ENCODE data around the gene CDKN2C. TPM values are rescaled to one million over a fixed set of nuclear protein-coding genes. Genes with fewer than 3 reads are reported as not detected.
"Not testable (repeated sequence)": the region's sequence is repeated elsewhere in the genome, so short reads cannot be mapped to it uniquely, and the experiment has no call there.

CDKN2C gene
- polyA plus RNA-seq, 1 donor from 2014 or later, result 0.25 TPM

DNA sequence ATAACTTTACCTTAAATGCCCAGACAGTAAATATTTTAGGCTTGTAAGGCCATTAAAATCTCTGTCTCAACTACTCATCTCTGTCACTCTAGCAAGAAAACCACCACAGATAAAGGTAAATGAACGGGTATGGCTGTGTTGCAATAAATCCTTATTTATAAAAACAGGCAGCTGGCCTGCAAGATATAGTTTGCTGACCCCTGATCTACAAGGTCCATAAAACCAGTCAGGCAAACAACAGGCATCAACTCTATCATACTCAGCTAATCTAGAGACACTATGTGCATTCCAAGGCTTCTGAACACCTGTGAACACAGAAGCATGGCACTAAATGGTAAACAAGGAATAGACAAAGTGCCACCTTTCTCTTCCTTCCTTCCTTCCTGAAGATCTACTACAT, 19.6 kb upstream of the CDKN2C start:
- Histone ChIP-seq H4K20me1 (ENCODE audit: insufficient read depth) (no peaks in the 10 kb centered on the region), H3K9ac (ENCODE audit: low read length) (no peak overlapping the region), H3K4me3 (ENCODE audit: low read length) (no peak overlapping the region), H3K9me2 (ENCODE audit: insufficient read depth, low read length) (no peaks in the 10 kb centered on the region), H3F3A (ENCODE audit: insufficient read depth, low read length, poor library complexity, severe bottlenecking) (no peaks in the 10 kb centered on the region), H3K27ac (ENCODE audit: low read length) (no peak overlapping the region), H3K4me2 (ENCODE audit: low read length) (no peak overlapping the region), H3K79me2 (replicated peaks; ENCODE audit: insufficient read depth, low read length) (peaks cover 25% of the 10 kb centered on the region), H3K27me3 (ENCODE audit: insufficient read depth, low read depth, low read length) (no peaks in the 10 kb centered on the region), H3K36me3 (ENCODE audit: insufficient read depth, low read length) (no peaks in the 10 kb centered on the region), H3K9me3 (ENCODE audit: low read length) (no peaks in the 10 kb centered on the region), H2AFZ (ENCODE audit: low read depth, low read length) (no peak overlapping the region)
- TF ChIP-seq POLR2AphosphoS5 (IDR thresholded peaks at IDR 0.05) (no peak), EP300 (conservative IDR thresholded peaks at IDR 0.05; ENCODE audit: poor library complexity, severe bottlenecking) (no peak), SMC3 (conservative IDR thresholded peaks at IDR 0.05; ENCODE audit: poor library complexity) (no peak), MXI1 (conservative IDR thresholded peaks at IDR 0.05; ENCODE audit: poor library complexity, severe bottlenecking) (no peak), TAF1 (IDR thresholded peaks at IDR 0.05; ENCODE audit: low read depth) (no peak), RAD21 (conservative IDR thresholded peaks at IDR 0.05) (no peak)

DNA sequence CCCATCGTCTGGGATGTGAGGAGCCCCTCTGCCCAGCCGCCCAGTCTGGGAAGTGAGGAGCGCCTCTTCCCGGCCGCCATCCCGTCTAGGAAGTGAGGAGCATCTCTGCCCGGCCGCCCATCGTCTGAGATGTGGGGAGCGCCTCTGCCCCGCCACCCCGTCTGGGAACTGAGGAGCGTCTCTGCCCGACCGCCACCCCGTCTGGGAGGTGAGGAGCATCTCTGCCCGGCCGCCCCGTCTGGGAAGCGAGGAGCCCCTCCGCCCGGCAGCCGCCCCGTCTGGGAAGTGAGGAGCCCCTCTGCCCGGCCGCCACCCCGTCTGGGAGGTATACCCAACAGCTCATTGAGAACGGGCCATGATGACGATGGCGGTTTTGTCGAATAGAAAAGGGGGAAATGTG, 17.5 kb upstream of the CDKN2C start:
- not testable (repeated sequence) for H3K4me3 ChIP-seq (ENCODE audit: low read length); H3F3A ChIP-seq (ENCODE audit: insufficient read depth, low read length, poor library complexity, severe bottlenecking); H3K9me3 ChIP-seq (ENCODE audit: low read length); H3K27me3 ChIP-seq (ENCODE audit: insufficient read depth, low read depth, low read length); H3K9me2 ChIP-seq (ENCODE audit: insufficient read depth, low read length); H3K27ac ChIP-seq (ENCODE audit: low read length); H4K20me1 ChIP-seq (ENCODE audit: insufficient read depth); H3K9ac ChIP-seq (ENCODE audit: low read length); H3K36me3 ChIP-seq (ENCODE audit: insufficient read depth, low read length); H2AFZ ChIP-seq (ENCODE audit: low read depth, low read length); H3K4me2 ChIP-seq (ENCODE audit: low read length)
- H3K79me2 ChIP-seq (replicated peaks; ENCODE audit: insufficient read depth, low read length), result peaks cover 21% of the 10 kb centered on the region

DNA sequence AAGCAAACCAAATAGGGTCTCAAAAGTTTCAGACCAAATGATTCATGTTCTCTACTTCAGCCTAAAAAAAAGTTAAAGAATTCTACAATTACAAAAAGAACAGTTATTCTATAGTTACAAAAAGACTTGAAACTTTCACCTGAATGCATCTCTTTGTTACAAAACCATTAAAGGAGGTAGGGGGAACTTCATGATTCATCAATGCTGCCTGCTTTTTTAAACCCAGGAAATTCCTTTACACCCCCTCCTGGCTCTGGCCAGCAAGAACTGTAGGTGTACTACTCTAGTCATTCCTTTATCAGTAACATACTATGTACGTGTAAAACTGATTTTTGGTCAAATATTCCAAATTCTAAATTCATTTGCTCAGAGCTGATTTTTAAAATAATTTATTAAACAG, 14.9 kb upstream of the CDKN2C start:
- Histone ChIP-seq H3K36me3 (ENCODE audit: insufficient read depth, low read length) (no peaks in the 10 kb centered on the region), H3K4me2 (ENCODE audit: low read length) (no peak overlapping the region), H2AFZ (ENCODE audit: low read depth, low read length) (no peak overlapping the region), H3F3A (ENCODE audit: insufficient read depth, low read length, poor library complexity, severe bottlenecking) (no peaks in the 10 kb centered on the region), H3K9ac (ENCODE audit: low read length) (no peak overlapping the region), H3K27me3 (ENCODE audit: insufficient read depth, low read depth, low read length) (no peaks in the 10 kb centered on the region), H3K79me2 (replicated peaks; ENCODE audit: insufficient read depth, low read length) (peaks cover 18% of the 10 kb centered on the region), H3K4me3 (ENCODE audit: low read length) (no peak overlapping the region), H3K27ac (ENCODE audit: low read length) (no peak overlapping the region), H3K9me3 (ENCODE audit: low read length) (no peaks in the 10 kb centered on the region), H3K9me2 (ENCODE audit: insufficient read depth, low read length) (no peaks in the 10 kb centered on the region), H4K20me1 (ENCODE audit: insufficient read depth) (no peaks in the 10 kb centered on the region)
- TF ChIP-seq POLR2AphosphoS5 (IDR thresholded peaks at IDR 0.05) (no peak), EP300 (conservative IDR thresholded peaks at IDR 0.05; ENCODE audit: poor library complexity, severe bottlenecking) (no peak), MXI1 (conservative IDR thresholded peaks at IDR 0.05; ENCODE audit: poor library complexity, severe bottlenecking) (no peak), TAF1 (IDR thresholded peaks at IDR 0.05; ENCODE audit: low read depth) (no peak), EZH2 (IDR thresholded peaks at IDR 0.05; ENCODE audit: borderline replicate concordance, insufficient read depth, low read length, poor library complexity, severe bottlenecking) (no peak), SMC3 (conservative IDR thresholded peaks at IDR 0.05; ENCODE audit: poor library complexity) (no peak), RAD21 (conservative IDR thresholded peaks at IDR 0.05) (no peak)
- TF ChIP-seq, protein P1, sequence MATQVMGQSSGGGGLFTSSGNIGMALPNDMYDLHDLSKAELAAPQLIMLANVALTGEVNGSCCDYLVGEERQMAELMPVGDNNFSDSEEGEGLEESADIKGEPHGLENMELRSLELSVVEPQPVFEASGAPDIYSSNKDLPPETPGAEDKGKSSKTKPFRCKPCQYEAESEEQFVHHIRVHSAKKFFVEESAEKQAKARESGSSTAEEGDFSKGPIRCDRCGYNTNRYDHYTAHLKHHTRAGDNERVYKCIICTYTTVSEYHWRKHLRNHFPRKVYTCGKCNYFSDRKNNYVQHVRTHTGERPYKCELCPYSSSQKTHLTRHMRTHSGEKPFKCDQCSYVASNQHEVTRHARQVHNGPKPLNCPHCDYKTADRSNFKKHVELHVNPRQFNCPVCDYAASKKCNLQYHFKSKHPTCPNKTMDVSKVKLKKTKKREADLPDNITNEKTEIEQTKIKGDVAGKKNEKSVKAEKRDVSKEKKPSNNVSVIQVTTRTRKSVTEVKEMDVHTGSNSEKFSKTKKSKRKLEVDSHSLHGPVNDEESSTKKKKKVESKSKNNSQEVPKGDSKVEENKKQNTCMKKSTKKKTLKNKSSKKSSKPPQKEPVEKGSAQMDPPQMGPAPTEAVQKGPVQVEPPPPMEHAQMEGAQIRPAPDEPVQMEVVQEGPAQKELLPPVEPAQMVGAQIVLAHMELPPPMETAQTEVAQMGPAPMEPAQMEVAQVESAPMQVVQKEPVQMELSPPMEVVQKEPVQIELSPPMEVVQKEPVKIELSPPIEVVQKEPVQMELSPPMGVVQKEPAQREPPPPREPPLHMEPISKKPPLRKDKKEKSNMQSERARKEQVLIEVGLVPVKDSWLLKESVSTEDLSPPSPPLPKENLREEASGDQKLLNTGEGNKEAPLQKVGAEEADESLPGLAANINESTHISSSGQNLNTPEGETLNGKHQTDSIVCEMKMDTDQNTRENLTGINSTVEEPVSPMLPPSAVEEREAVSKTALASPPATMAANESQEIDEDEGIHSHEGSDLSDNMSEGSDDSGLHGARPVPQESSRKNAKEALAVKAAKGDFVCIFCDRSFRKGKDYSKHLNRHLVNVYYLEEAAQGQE (IDR thresholded peaks at IDR 0.05; ENCODE audit: borderline replicate concordance), result no peak
- TF ChIP-seq, protein P2, sequence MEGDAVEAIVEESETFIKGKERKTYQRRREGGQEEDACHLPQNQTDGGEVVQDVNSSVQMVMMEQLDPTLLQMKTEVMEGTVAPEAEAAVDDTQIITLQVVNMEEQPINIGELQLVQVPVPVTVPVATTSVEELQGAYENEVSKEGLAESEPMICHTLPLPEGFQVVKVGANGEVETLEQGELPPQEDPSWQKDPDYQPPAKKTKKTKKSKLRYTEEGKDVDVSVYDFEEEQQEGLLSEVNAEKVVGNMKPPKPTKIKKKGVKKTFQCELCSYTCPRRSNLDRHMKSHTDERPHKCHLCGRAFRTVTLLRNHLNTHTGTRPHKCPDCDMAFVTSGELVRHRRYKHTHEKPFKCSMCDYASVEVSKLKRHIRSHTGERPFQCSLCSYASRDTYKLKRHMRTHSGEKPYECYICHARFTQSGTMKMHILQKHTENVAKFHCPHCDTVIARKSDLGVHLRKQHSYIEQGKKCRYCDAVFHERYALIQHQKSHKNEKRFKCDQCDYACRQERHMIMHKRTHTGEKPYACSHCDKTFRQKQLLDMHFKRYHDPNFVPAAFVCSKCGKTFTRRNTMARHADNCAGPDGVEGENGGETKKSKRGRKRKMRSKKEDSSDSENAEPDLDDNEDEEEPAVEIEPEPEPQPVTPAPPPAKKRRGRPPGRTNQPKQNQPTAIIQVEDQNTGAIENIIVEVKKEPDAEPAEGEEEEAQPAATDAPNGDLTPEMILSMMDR (IDR thresholded peaks at IDR 0.05; ENCODE audit: poor library complexity, severe bottlenecking), result no peak
